AG09319 (cell line): ENCODE measurements around the gene MYORG.
"Not testable (repeated sequence)": the region's sequence is repeated elsewhere in the genome, so short reads cannot be mapped to it uniquely, and the experiment has no call there.

Source experiments
- DNase-seq: peaks from one replicate; pipeline ENCODE4 v3.0.0-alpha.2; 2010; ENCODE audit warnings: low read depth; ENCODE audit errors: extremely low read depth
- TF ChIP-seq, protein P1 (sequence below): IDR thresholded peaks from 2 replicates; pipeline ENCODE4 v1.5.1; 2011; ENCODE audit warnings: low read depth, mild to moderate bottlenecking, inconsistent platforms, low read length, moderate library complexity

MYORG gene

DNA sequence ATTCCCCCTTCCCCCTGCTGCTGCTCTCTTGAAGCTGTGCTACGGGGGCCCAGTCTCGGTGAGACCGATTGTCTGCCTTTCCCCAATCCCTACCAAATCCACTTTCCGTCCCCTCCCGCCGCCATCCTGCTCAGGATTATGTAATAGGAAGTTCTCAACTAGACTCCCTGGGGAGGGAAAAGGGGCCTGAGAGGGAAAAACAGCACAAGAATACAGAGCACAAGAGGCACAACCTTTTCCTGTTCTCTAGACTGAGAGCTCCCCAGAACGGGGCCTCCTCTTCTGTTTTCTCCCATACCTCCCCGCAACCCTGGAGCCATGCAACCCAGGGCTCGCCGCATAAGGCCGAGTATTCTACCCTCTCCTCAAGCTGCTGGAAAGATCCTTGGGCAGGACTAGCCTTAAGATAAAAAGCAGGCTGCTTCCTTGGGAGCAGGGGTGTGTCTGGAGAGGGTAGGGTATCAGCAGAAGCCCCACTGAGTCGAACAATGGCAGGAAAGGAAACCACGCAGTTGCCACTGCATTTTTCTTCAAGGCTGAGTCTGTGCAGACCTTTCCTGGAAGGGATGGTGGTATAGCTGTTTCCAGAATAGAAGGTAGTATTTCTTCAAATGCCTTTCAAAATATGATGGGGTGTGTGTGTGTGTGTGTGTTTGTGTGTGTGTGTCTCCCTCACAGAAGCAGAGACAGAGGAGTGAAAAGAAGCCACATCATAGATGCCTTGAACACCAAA, 12.9 kb downstream of the MYORG start:
- TF ChIP-seq, protein P1, sequence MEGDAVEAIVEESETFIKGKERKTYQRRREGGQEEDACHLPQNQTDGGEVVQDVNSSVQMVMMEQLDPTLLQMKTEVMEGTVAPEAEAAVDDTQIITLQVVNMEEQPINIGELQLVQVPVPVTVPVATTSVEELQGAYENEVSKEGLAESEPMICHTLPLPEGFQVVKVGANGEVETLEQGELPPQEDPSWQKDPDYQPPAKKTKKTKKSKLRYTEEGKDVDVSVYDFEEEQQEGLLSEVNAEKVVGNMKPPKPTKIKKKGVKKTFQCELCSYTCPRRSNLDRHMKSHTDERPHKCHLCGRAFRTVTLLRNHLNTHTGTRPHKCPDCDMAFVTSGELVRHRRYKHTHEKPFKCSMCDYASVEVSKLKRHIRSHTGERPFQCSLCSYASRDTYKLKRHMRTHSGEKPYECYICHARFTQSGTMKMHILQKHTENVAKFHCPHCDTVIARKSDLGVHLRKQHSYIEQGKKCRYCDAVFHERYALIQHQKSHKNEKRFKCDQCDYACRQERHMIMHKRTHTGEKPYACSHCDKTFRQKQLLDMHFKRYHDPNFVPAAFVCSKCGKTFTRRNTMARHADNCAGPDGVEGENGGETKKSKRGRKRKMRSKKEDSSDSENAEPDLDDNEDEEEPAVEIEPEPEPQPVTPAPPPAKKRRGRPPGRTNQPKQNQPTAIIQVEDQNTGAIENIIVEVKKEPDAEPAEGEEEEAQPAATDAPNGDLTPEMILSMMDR: no peak
- DNase-seq: no peak

DNA sequence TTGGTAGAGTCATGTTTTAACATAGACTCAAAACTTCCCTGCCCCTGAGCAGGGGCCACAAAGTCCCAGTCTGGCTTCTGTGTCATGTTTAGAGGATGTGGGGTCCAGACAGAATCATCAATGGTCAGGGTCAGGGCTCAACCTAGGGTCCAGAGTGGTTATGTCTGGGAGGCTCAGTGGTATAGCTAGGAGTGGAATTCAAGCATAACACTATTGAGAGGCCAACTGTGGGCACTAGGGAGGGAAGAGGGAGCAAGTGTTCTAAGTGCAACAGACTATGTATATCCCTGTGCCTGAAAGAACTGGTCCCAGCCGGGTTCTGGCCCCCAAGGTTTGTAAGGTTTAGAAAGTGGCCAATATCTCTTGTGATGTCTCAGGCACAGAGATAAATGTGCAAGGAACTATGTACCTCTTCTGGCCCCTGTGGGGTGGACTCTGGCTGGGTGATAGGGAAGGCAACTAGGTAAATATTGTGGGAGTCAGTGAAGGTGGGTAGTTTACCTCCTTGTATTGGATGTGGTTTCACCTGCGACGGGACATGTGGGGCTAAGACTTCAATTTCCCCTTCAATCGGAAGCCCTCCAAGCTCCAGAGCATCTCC, 14.0 kb downstream of the MYORG start:
- no peak for DNase-seq
- TF ChIP-seq, protein P1: no peak

DNA sequence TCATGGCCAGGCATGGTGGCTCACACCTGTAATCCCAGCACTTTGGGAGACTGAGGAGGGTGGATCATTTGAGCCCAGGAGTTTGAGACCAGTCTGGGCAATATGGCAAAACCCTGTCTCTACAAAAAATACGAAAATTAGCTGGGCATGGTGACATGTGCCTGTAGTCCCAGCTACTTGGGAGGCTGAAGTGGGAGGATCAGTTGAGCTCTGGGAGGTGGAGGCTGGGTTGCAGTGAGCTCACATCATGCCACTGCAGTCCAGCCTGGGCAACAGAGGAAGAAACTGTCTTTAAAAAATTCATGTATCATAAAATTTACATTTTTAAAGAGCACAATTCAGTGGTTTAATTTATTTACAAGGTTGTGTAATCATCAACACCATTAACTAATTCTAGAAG, 23.7 kb downstream of the MYORG start:
- DNase-seq: not testable (repeated sequence)

DNA sequence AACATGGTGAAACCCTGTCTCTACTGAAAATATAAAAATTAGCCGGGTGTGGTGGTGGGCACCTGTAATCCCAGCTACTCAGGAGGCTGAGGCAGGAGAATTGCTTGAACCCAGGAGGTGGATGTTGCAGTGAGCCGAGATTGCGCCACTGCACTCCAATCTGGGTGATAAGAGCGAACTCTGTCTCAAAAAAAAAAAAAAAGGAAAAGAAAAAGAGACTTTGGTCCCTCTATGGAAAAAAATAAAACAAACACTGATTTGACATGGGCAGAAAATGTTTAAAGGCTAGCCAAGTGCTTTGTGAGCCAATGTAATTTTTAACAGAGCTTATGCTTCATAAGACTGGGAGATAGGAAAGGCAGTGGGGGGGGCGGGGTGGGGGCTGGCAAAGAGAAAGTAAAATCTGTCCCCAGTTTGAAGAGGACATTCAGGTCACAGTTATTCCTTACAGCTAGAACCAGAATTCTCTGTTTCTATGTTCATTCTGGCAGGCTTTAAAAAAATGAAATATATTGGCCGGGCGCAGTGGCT, 24.5 kb downstream of the MYORG start:
- DNase-seq: not testable (repeated sequence)

DNA sequence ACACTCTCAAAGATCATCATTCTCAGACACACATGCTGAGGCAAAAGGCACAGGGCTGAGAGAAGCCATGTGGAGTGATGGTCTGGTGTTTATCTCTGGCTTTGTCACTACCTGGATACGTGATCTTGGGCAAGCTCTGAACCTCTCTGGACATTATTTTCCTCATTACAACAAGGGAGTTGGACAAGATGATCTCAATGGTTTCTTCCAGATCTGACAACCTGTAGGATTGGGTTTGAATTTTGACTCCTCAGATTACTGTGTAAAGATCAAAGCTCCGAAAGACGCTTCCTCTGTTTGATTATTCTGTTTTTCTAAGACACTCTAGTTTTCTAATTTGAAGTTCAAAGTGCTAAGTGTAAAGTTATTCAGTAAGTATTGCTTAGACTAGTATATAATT, 27.4 kb downstream of the MYORG start:
- TF ChIP-seq, protein P1: no peak
- no peak for DNase-seq

DNA sequence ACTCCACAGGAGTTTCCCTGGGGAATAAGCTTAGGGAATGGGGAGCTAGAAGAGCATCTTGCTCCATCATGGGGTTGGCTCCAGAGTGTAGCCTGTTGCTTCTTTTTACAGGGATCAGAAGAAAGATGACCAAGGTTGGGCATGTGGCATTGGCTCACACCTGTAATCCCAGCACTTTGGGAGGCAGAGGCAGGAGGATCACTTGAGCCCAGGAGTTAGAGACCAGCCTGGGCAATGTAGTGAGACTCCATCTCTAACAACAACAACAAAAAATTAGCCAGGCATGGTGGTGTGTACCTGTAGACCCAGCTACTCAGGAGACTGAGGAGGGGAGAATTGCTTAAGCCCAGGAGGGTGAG, 28.9 kb downstream of the MYORG start:
- no peak for DNase-seq
- TF ChIP-seq, protein P1: no peak

DNA sequence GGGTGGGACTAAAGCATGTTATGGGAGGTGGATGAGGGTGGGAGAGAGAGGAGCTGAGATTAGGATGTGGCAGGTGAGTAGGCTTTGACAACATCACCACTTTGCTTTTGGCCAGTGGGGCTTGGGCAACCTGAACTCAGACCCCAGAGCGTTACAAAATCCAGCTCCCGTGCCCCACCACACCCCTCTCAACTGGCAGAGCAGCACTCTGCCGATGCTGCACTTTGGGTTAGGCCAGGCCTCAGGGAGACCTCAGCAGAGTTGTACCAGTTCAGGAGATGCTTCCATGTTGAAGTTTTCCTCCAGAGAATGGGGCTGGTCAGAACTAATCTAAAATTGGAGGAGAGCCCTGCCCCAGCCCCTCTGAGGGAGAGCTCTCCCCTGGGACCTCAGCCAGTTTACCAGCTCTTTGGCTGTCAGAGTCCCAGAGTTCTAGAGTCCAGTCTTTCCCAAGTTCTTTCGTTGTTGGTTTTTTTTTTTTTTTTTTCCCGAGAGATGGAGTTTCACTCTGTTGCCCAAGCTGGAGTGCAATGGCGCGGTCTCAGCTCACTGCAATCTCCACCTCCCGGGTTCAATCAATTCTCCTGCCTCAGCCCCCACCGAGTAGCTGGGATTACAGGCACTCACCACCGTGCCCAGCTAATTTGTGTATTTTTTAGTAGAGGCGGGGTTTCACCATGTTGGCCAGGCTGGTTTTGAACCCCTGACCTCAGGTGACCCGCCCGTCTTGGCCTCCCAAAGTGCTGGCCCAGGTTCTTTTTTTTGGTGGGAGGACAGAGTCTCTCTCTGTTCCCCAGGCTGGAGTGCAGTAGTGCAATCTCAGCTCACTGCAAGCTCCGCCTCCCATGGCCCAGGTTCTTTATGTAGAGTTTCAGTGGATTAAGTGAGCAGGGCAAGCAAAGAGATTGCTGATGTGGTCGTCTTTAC, 29.6 kb downstream of the MYORG start:
- TF ChIP-seq, protein P1: no peak

DNA sequence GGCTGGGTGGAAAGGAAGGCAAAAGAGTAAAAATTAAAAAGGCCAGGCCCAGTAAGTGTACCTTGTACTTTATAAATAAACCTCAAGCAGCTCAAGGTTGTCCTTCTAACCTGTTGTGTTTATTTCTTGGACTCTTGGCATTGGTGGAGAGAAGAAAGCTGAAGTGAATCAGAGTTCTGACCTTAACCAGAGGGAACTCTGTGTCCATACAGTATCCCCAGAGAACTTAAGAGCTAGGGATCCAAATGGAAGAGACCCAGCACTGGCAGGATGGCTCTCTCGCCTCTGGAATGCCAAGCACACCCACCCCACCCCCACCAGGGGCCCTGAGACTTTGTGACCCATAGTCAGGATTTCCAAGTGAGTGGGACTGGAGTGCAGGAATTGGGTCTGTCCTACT, 33.1 kb downstream of the MYORG start:
- TF ChIP-seq, protein P1: no peak
- DNase-seq: no peak

More for the DNA sequence above, 29.6 kb downstream of the MYORG start:
- DNase-seq: no peak
